ENCODE results near the gene ARHGAP6.

Gene ARHGAP6

DNA sequence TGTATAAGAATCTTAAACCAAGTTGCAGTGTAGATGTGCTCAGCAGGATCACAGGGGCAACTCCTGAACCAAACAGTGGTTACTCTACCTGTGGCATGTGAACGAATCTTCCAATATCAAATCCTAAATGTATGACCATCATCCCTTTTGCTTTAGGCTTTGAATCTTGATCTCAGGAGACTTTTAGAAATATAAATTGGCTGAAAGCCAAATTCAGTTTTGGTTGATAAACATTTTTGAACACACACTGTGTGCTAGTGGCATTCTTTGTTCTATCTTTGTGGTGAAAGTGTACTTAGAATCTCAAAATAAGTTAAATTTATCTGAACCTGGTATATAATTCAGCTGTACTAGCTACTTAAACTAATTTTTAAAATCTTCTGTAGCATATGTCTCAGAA is 4.6 kb upstream of the ARHGAP6 start:
- H3K27me3 ChIP-seq = no peaks in the 10 kb centered on the region
- intact Hi-C loops (cut with DNase I; ENCODE audit: low total_unique reads) = no loop called here

DNA sequence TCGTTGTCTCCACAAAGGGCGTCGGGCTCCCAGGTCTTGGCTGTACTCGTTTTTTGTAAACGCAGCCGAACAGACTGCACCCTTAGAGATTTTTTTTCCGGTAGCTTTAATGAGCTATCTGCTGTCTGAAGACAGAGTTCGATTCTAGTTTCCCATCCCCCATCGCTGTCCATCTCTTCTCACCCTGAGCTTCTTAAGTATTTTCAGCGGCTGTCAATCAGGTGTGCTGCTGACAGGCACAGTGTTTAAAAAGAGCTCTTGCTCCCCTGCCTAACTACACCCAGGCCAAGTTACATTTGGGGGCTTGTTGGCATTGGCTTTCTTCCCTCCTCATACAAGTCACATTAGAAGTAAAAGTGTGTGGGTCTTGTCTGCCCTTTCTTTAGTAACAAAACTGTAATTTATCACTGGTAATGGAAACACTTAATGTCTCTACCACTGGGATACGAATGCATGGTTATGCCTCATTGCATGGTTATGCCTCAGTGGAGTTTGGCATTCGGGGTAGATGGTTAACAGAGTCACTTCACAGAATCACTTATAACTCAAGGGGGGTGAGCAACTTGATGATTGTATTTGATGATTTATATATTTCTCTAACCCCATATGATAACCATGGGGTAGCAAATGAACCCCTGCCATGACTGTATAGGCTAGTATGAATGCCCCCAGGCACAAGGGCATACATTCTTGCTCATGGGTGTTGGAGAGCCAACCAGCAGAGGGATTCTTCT is 1.4 kb upstream of the ARHGAP6 start:
- Histone ChIP-seq H3K27ac (no peak overlapping the region), H3K4me1 (peaks cover 0 to 6% (median 0%) of the 10 kb centered on the region in 4 donors), H3K36me3 (no peaks in the 10 kb centered on the region), H3K4me3 (no peak overlapping the region), H3K27me3 (no peaks in the 10 kb centered on the region), H3K9me3 (peaks cover 0 to 8% (median 0%) of the 10 kb centered on the region in 3 donors)
- TF ChIP-seq, protein P1, sequence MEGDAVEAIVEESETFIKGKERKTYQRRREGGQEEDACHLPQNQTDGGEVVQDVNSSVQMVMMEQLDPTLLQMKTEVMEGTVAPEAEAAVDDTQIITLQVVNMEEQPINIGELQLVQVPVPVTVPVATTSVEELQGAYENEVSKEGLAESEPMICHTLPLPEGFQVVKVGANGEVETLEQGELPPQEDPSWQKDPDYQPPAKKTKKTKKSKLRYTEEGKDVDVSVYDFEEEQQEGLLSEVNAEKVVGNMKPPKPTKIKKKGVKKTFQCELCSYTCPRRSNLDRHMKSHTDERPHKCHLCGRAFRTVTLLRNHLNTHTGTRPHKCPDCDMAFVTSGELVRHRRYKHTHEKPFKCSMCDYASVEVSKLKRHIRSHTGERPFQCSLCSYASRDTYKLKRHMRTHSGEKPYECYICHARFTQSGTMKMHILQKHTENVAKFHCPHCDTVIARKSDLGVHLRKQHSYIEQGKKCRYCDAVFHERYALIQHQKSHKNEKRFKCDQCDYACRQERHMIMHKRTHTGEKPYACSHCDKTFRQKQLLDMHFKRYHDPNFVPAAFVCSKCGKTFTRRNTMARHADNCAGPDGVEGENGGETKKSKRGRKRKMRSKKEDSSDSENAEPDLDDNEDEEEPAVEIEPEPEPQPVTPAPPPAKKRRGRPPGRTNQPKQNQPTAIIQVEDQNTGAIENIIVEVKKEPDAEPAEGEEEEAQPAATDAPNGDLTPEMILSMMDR (IDR thresholded peaks at IDR 0.05) = no peak
- DNase-seq = no peak
- intact Hi-C loops (cut with DNase I; ENCODE audit: low total_unique reads) = no loop called here

More for the DNA sequence above, 4.6 kb upstream of the ARHGAP6 start:
- TF ChIP-seq, protein P1 (IDR thresholded peaks at IDR 0.05) = no peak
- no peak for DNase-seq
- Histone ChIP-seq H3K9me3 (peaks cover 0 to 5% (median 0%) of the 10 kb centered on the region in 3 donors), H3K4me3 (no peak overlapping the region), H3K27ac (no peak overlapping the region), H3K36me3 (no peaks in the 10 kb centered on the region), H3K4me1 (peaks cover 0 to 6% (median 0%) of the 10 kb centered on the region in 4 donors)

DNA sequence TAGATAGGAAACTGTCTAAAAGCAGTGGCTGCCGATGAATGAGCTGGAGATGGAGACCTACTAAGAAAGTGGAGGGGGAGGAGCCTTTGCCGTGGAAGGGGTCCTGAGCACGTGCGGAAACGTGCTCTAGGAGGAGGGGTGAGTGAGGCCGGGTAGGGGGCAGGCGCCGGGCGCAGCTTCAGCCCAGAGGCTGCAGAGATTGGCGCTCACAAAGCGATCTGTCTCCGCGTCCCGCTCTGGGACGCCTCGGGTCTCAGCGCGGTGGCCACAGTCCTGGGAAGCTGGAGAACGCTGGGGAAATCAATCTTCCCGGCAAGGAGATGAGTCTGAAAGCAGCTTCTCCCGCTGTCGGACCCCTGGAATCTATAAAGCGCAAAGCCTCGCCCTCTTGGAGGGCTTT is 444 bp upstream of the ARHGAP6 start:
- Histone ChIP-seq H3K9me3 (peaks cover 0 to 8% (median 0%) of the 10 kb centered on the region in 3 donors), H3K4me3 (peak overlapping the region; percentile 55 to 59), H3K27ac (peak overlapping the region in 1 of 2 donors; percentile 70), H3K36me3 (no peaks in the 10 kb centered on the region), H3K4me1 (peaks cover 0 to 6% (median 0%) of the 10 kb centered on the region in 4 donors), H3K27me3 (no peaks in the 10 kb centered on the region)
- intact Hi-C loops (cut with DNase I; ENCODE audit: low total_unique reads) = no loop called here
- TF ChIP-seq, protein P1 (IDR thresholded peaks at IDR 0.05) = no peak
- no peak for DNase-seq

DNA sequence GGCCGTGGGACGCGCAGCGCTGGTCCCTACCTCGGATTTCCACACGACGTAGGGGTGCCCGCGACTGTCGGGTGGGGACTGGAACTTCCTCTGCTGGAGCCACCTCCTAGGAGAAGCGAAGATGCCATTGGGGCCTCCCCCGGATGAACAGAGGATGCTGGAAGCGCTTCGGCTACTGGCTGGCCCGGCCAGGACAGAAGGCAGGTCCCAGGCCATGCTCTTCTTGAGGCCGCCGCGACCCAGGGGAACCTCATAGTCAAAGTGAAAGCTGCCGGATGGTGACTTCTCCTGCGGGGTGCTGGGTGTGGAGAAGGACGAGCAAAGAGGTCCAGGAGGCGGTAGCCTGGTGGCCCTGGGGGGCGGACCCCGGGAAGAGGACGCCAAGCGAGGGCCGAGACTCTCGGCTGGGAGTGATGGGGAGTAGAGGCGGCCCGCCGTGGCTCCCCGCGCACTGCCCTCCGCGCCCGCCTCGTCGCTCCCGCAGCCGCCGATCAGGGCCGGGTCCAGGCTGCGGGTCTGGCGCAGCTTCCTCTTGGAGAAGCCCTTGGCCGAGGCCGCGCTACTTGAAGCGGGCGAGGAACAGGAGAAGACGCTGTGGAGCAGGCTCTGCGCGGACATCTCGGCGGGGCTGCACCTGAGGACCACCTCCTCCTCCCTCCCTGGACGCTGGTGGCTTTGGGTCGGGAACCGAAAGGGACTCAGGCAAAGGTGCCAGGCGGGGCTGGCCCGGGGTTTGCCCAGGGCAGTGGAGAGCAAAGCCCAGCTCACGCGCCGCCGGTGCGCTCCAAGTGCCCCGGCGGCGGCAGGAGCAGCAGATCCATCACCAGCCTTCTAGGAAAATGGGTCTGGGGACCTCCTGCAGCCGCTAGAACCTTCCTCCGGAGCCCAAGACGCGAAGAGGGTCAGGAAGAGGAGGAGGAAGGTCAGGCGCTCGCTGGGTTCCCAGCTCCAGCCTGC is 1.2 kb downstream of the ARHGAP6 start:
- TF ChIP-seq, protein P1 (IDR thresholded peaks at IDR 0.05) = no peak
- Histone ChIP-seq H3K4me1 (peaks cover 0 to 6% (median 0%) of the 10 kb centered on the region in 4 donors), H3K9me3 (peaks cover 0 to 8% (median 0%) of the 10 kb centered on the region in 3 donors), H3K27ac (peak overlapping the region; percentile 50 to 70), H3K27me3 (no peaks in the 10 kb centered on the region), H3K36me3 (no peaks in the 10 kb centered on the region), H3K4me3 (peak overlapping the region; percentile 55 to 59)
- intact Hi-C loops (cut with DNase I; ENCODE audit: low total_unique reads) = no loop called here
- DNase-seq = no peak

DNA sequence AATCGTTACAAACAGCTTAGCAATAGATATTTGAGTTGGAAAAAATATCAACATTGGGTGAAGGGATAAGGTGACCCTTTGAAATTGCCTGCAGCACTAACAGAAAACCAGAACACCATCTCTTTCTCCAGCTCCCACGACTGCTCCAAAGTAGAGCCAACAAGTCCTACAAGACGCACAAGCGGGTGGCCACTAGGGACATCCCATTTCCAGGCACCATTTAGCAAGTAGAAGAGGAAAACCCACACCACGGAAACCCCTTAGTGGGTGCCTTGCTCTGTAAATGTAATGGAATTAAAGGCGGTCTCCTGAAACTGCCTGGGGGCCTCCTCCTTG is 1.9 kb downstream of the ARHGAP6 start:
- Histone ChIP-seq H3K4me1 (peaks cover 0 to 6% (median 0%) of the 10 kb centered on the region in 4 donors), H3K27me3 (no peaks in the 10 kb centered on the region), H3K4me3 (peak overlapping the region; percentile 55 to 59), H3K9me3 (peaks cover 0 to 8% (median 0%) of the 10 kb centered on the region in 3 donors), H3K27ac (peak overlapping the region; percentile 50 to 70), H3K36me3 (no peaks in the 10 kb centered on the region)
- TF ChIP-seq, protein P1 (IDR thresholded peaks at IDR 0.05) = no peak
- no peak for DNase-seq
- intact Hi-C loops (cut with DNase I; ENCODE audit: low total_unique reads) = no loop called here
